Non-pigmented ciliary epithelial cell (primary cell): Measurements from ENCODE around the gene TCEA3.
"Not testable (repeated sequence)": the region's sequence is repeated elsewhere in the genome, so short reads cannot be mapped to it uniquely, and the experiment has no call there.

Experiments
- DNase-seq: peaks from one replicate; pipeline ENCODE4 v3.0.0-alpha.2; 2010; ENCODE audit warnings: low read depth

TCEA3 gene

GRCh38 chr1:23392125-23392855 lies 32.3 kb downstream of the TCEA3 start:
- DNase-seq = no peak

GRCh38 chr1:23389837-23390321 lies 34.7 kb downstream of the TCEA3 start:
- DNase-seq = no peak

GRCh38 chr1:23387494-23387893 lies 37.1 kb downstream of the TCEA3 start:
- DNase-seq = no peak

GRCh38 chr1:23385119-23385621 lies 39.4 kb downstream of the TCEA3 start:
- no peak for DNase-seq

GRCh38 chr1:23384312-23385058 lies 40.1 kb downstream of the TCEA3 start:
- no peak for DNase-seq

GRCh38 chr1:23383577-23384311 lies 40.8 kb downstream of the TCEA3 start:
- no peak for DNase-seq

- DNase-seq = no peak
These were observed 43.2 kb downstream of the TCEA3 start for GRCh38 chr1:23381233-23381885.

GRCh38 chr1:23380719-23381118 lies 43.8 kb downstream of the TCEA3 start:
- DNase-seq = no peak

- not testable (repeated sequence) for DNase-seq
These were observed 44.3 kb downstream of the TCEA3 start for GRCh38 chr1:23380236-23380635.

- DNase-seq = no peak
These were observed 47.4 kb downstream of the TCEA3 start for GRCh38 chr1:23376890-23377811.

GRCh38 chr1:23374079-23374735 lies 50.3 kb downstream of the TCEA3 start:
- DNase-seq = not testable (repeated sequence)

GRCh38 chr1:23371987-23372880 lies 52.3 kb downstream of the TCEA3 start:
- DNase-seq = no peak

GRCh38 chr1:23370709-23371584 lies 53.6 kb downstream of the TCEA3 start:
- no peak for DNase-seq

GRCh38 chr1:23370330-23370708 lies 54.2 kb downstream of the TCEA3 start:
- DNase-seq = no peak

GRCh38 chr1:23369335-23370013 lies 55.1 kb downstream of the TCEA3 start, which contains the start of gene ZNF436:
Gene ZNF436 (minus strand): TSS chr1:23369836. CDS start chr1:23368005, 1,831 bp downstream.
- DNase-seq = no peak

GRCh38 chr1:23368562-23369334 lies 55.8 kb downstream of the TCEA3 start:
- no peak for DNase-seq
